ENCODE results near the gene ZNF324. TPM values are rescaled to one million over a fixed set of nuclear protein-coding genes. Genes with fewer than 3 reads are reported as not detected.

ZNF324 gene
- total and polyA plus RNA-seq, 2 of the 13 experiments (the other 11 are each of a cell fraction or from before 2014, with no cell fraction given), result 1.1 to 4.7 TPM

- TF ChIP-seq TOPORS (CRISPR knock-in tag; IDR thresholded peaks at IDR 0.05) (no peak), CREM (IDR thresholded peaks at IDR 0.05) (no peak), CREM (CRISPR knock-in tag; IDR thresholded peaks at IDR 0.05) (no peak), MED8 (CRISPR knock-in tag; IDR thresholded peaks at IDR 0.05; ENCODE audit: insufficient replicate concordance) (no peak), LCORL (IDR thresholded peaks at IDR 0.05) (no peak), LCORL (CRISPR knock-in tag; IDR thresholded peaks at IDR 0.05) (no peak), CEBPZ (IDR thresholded peaks at IDR 0.05; ENCODE audit: low read length) (no peak)
Observed at GRCh38 chr19:58492265-58492664, 25.4 kb downstream of the ZNF324 start (continued).

GRCh38 chr19:58497634-58498170, 30.8 kb downstream of the ZNF324 start:
- in situ Hi-C loops (cut with HindIII; ENCODE audit: extremely low pct_ligation_motif_present, low pct_unique_long_range_greater_than_20kb), result no loop called here
- Histone ChIP-seq H3K4me2 (ENCODE audit: low read depth, low read length) (peak overlapping the region; percentile 81), H3K9me3 (ENCODE audit: low read length) (no peaks in the 10 kb centered on the region), H3K4me3 (replicated peaks in 1 of 3; ENCODE audit: insufficient read depth in 1 of 3, low read depth in 2 of 3, low read length in 3 of 3) (peak overlapping the region; percentile 58 to 87 (median 74); a peak in 5 of 6 replicates), H2AFZ (ENCODE audit: low read length) (no peak overlapping the region), H3K27me3 (ENCODE audit: control insufficient read depth in 1 of 2, insufficient read depth in 2 of 2, low read length in 2 of 2) (no peaks in the 10 kb centered on the region; a peak in 1 of 5 replicates), H3K9ac (ENCODE audit: insufficient read depth, low read depth, low read length) (peak overlapping the region; percentile 70), H3K36me3 (replicated peaks in 1 of 2; ENCODE audit: control insufficient read depth in 1 of 2, insufficient read depth in 2 of 2, low read length in 2 of 2) (no peaks in the 10 kb centered on the region), H4K20me1 (ENCODE audit: insufficient read depth, low read length) (no peaks in the 10 kb centered on the region), H3K4me1 (ENCODE audit: insufficient read depth, low read length) (peaks cover 37% of the 10 kb centered on the region), H3K79me2 (ENCODE audit: insufficient read depth, low read length) (peaks cover 17% of the 10 kb centered on the region), H3K27ac (ENCODE audit: extremely low read length, insufficient read depth, low read length) (no peak overlapping the region)
- FAIRE-seq (no peak), ATAC-seq (no peak), DNase-seq (ENCODE audit: low spot score) (no peak)
- POLR2A ChIA-PET, result no interaction called here
- intact Hi-C loops (cut with micrococcal nuclease; ENCODE audit: unreplicated experiment), result loop anchor here (2.0 kb wide), 1 partner anchor 21 kb away; the partner anchor contains the start of gene ZBTB45
- 60% methylated on average over 7 of the region's 8 CpGs for WGBS (ENCODE audit: low lambda C conversion rate)
- CTCF ChIA-PET (ENCODE audit: low intra/inter-chr PET ratio, low total read pairs), result no interaction called here
- TF ChIP-seq ZBTB40 (IDR thresholded peaks at IDR 0.05) (no peak), ZBTB40 (CRISPR knock-in tag; IDR thresholded peaks at IDR 0.05) (0 out of 2 replicates have a peak, but pooled peaks have one; percentile 26), AGO2 (optimal IDR thresholded peaks at IDR 0.05; ENCODE audit: low read depth, low read length) (no peak)
- BruUV-seq (replicated peaks), result no TSS peak
